HCT116 (cell line): ENCODE results near the gene FCN1. TPM values are rescaled to one million over a fixed set of nuclear protein-coding genes. Genes with fewer than 3 reads are reported as not detected.

Experiments used
- ATAC-seq: fragments of 200-7000 bp; cut with Tn5 transposase; 2 replicates; pipeline ENCODE4 v1.9.1; 2020; ENCODE audit warnings: mild to moderate bottlenecking, moderate library complexity
- BruUV-seq: library from RNA; stranded (reverse); fragments of 400-500 nt; replicated peaks from 2 replicates; lab custom pipeline; 2021; lab: Mats Ljungman, UMichigan
- CTCF ChIA-PET: fragments of 300-600 bp; sonication (Branson Sonifier 250); formaldehyde crosslinking; loops from one replicate; lab custom pipeline; 2021; ENCODE audit warnings: antibody characterized with exemption; lab: Charles Lee
- POLR2A ChIA-PET: fragments of 300-600, 350-600 bp; sonication (Branson Sonifier 250); formaldehyde crosslinking; loops from one replicate; lab custom pipeline; 2021; ENCODE audit warnings: antibody characterized with exemption; lab: Charles Lee
- RAD21 ChIA-PET, 2 experiments: fragments of 300-600 bp; sonication (Branson Sonifier 250); formaldehyde crosslinking; loops; one replicate each; lab custom pipeline; 2023; ENCODE audit warnings: low total read pairs in 2 of 2; ENCODE audit not compliant: uncharacterized antibody in 2 of 2, unreplicated experiment in 2 of 2, low non-redundant PET in 1 of 2; lab: Charles Lee
- DNase-seq: peaks from one replicate; pipeline ENCODE4 v3.0.0-alpha.2; 2010; ENCODE audit warnings: low read depth, low spot score
- H2AFZ ChIP-seq: fragments of 200-600 bp; shearing (Covaris generic), sonication (generic); 2 replicates; pipeline ENCODE4 v1.6.1; 2017; ENCODE audit warnings: low read depth, mixed run types, mixed read lengths, antibody characterized with exemption, low read length; ENCODE audit not compliant: poor library complexity, severe bottlenecking
- H3K27ac ChIP-seq: 2 replicates; pipeline ENCODE4 v1.5.1; 2012; ENCODE audit warnings: low read depth, low read length
- H3K27me3 ChIP-seq: fragments of 200-600 bp; sonication (generic); 2 replicates; pipeline ENCODE4 v1.6.1; 2016; ENCODE audit warnings: mixed run types, low read length, mixed read lengths; ENCODE audit not compliant: insufficient read depth
- H3K36me3 ChIP-seq, 2 experiments: fragments of 200-500 bp in 1 of 2; fragments of 200-600 bp in 1 of 2; sonication (Bioruptor generic) in 1 of 2; sonication (generic) in 1 of 2; 2 replicates each; pipeline versions ENCODE4 v1.5.1 to v1.6.1; 2014 to 2016; ENCODE audit warnings: low read length in 2 of 2, inconsistent platforms in 1 of 2, mixed read lengths in 1 of 2, mixed run types in 1 of 2; ENCODE audit not compliant: insufficient read depth in 2 of 2, control insufficient read depth in 1 of 2
- H3K4me1 ChIP-seq, 2 experiments: fragments of 200-600 bp in 1 of 2; sonication (generic) in 1 of 2; 2 replicates each; pipeline versions ENCODE4 v1.5.1 to v1.6.1; 2012 to 2017; ENCODE audit warnings: low read length in 2 of 2, inconsistent platforms in 1 of 2, mild to moderate bottlenecking in 1 of 2, mixed read lengths in 1 of 2, mixed run types in 1 of 2, moderate library complexity in 1 of 2; ENCODE audit not compliant: insufficient read depth in 2 of 2, control insufficient read depth in 1 of 2
- H3K4me2 ChIP-seq: fragments of 200-600 bp; sonication (generic); 2 replicates; pipeline ENCODE4 v1.6.1; 2017; ENCODE audit warnings: mixed run types, low read length, mixed read lengths
- H3K4me3 ChIP-seq, 2 experiments: fragments of 200-600 bp in 1 of 2; sonication (generic) in 1 of 2; replicated peaks in 1 of 2; 2 replicates each; pipeline ENCODE4 v1.5.1; 2011 to 2016; ENCODE audit warnings: low read length in 2 of 2, control low read depth in 1 of 2, low read depth in 1 of 2, mild to moderate bottlenecking in 1 of 2, mixed read lengths in 1 of 2, mixed run types in 1 of 2
- H3K79me2 ChIP-seq: fragments of 200-600 bp; sonication (generic); 2 replicates; pipeline ENCODE4 v1.6.1; 2017; ENCODE audit warnings: mild to moderate bottlenecking, mixed run types, low read length, moderate library complexity, mixed read lengths; ENCODE audit not compliant: insufficient read depth
- H3K9ac ChIP-seq: fragments of 200-600 bp; sonication (generic); 2 replicates; pipeline ENCODE4 v1.6.1; 2016; ENCODE audit warnings: low read length, mixed read lengths
- H3K9me2 ChIP-seq: fragments of 200-600 bp; sonication (generic), shearing (Covaris generic); 2 replicates; pipeline ENCODE4 v1.6.1; 2017; ENCODE audit warnings: mixed run types, mild to moderate bottlenecking, moderate library complexity; ENCODE audit not compliant: insufficient read depth
- H3K9me3 ChIP-seq, 2 experiments: fragments of 200-500 bp in 1 of 2; fragments of 200-600 bp in 1 of 2; sonication (Bioruptor generic) in 1 of 2; sonication (generic) in 1 of 2; 2 replicates each; pipeline ENCODE4 v1.6.1; 2014 to 2017; ENCODE audit warnings: low read length in 2 of 2, mixed read lengths in 2 of 2, inconsistent platforms in 1 of 2, low read depth in 1 of 2, mild to moderate bottlenecking in 1 of 2, mixed run types in 1 of 2, moderate library complexity in 1 of 2; ENCODE audit not compliant: control insufficient read depth in 1 of 2, insufficient read depth in 1 of 2
- H4K20me1 ChIP-seq: fragments of 200-600 bp; sonication (generic), shearing (Covaris generic); 2 replicates; pipeline ENCODE4 v1.6.1; 2017; ENCODE audit warnings: mixed run types, mild to moderate bottlenecking, moderate library complexity; ENCODE audit not compliant: insufficient read depth
- CBX3 ChIP-seq: IDR thresholded peaks from 2 replicates; pipeline ENCODE4 v1.6.1; 2012; ENCODE audit warnings: low read depth
- CEBPB ChIP-seq: IDR thresholded peaks from 2 replicates; pipeline ENCODE4 v1.6.1; 2012; ENCODE audit warnings: low read depth
- EZH2 ChIP-seq: fragments of 200-600 bp; sonication (generic); IDR thresholded peaks from 2 replicates; pipeline ENCODE4 v1.6.1; 2017; ENCODE audit warnings: antibody characterized with exemption, mixed run types
- EZH2phosphoT487 ChIP-seq: fragments of 200-600 bp; IDR thresholded peaks from 2 replicates; pipeline ENCODE4 v1.6.1; 2018; ENCODE audit warnings: antibody characterized with exemption, borderline replicate concordance
- FOSL1 ChIP-seq: IDR thresholded peaks from 2 replicates; pipeline ENCODE4 v1.6.1; 2012; ENCODE audit warnings: low read depth
- POLR2A ChIP-seq: IDR thresholded peaks from 2 replicates; pipeline ENCODE4 v1.7.0; 2011; ENCODE audit warnings: borderline replicate concordance; ENCODE audit not compliant: insufficient read depth, insufficient read length; ENCODE audit errors: extremely low read depth
- RAD21 ChIP-seq: IDR thresholded peaks from 2 replicates; pipeline ENCODE4 v1.6.1; 2012; ENCODE audit warnings: low read depth, mild to moderate bottlenecking
- SIN3A ChIP-seq: IDR thresholded peaks from 2 replicates; pipeline ENCODE4 v1.6.1; 2012; ENCODE audit warnings: low read depth
- SP1 ChIP-seq: IDR thresholded peaks from 2 replicates; pipeline ENCODE4 v1.6.1; 2012; ENCODE audit warnings: low read depth
- ZFX ChIP-seq: fragments of 450-650 bp; IDR thresholded peaks from 2 replicates; pipeline ENCODE4 v1.6.1; 2017
- intact Hi-C: fragments of 100-400 bp; cut with micrococcal nuclease; formaldehyde crosslinking; loops from 2 replicates; pipeline ENCODE4 v1.10.0; 2022
- total RNA-seq: library from RNA; stranded (reverse); gene quantifications from one replicate; pipeline ENCODE4 v1.2.1, GENCODE V29; 2021; ENCODE audit not compliant: unreplicated experiment
- TF ChIP-seq, protein P1 (sequence below): IDR thresholded peaks from 2 replicates; pipeline ENCODE4 v1.6.1; 2011; ENCODE audit warnings: mild to moderate bottlenecking, low read length, moderate library complexity; ENCODE audit not compliant: insufficient replicate concordance; ENCODE audit errors: extremely low read depth
- TF ChIP-seq, protein P2 (sequence below): IDR thresholded peaks from 2 replicates; pipeline ENCODE4 v1.6.1; 2012; ENCODE audit warnings: low read depth
- TF ChIP-seq, protein P3 (sequence below): IDR thresholded peaks from 2 replicates; pipeline ENCODE4 v1.6.1; 2012

FCN1 gene
- total RNA-seq, 1 experiment from 2014 or later: not detected

DNA sequence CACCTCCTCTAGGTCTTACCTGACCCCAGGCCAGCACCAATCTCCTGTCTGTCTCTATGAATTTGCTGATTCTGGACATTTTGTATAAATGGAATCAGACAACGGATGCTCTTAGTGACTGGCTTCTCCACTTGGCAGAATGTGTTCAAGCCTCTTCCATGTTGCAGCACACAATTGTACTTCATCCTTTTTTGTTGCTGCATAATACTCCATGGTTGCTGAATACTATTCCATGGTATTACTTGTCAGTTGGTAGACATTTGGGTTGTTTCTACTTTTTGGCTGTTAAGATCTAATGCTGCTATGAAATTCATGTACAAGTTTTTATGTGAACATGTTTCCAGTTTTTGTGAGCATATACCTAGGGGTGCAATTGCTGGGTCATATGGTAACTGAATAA lies 34.3 kb upstream of the FCN1 start:
- POLR2A ChIA-PET: no interaction called here
- RAD21 ChIA-PET: no interaction called here
- Histone ChIP-seq H3K9ac (no peak overlapping the region), H3K36me3 (no peaks in the 10 kb centered on the region), H3K4me2 (no peak overlapping the region), H3K4me1 (no peaks in the 10 kb centered on the region), H3K79me2 (no peaks in the 10 kb centered on the region), H4K20me1 (no peaks in the 10 kb centered on the region), H3K27me3 (peaks cover 23% of the 10 kb centered on the region), H3K27ac (no peak overlapping the region), H3K9me3 (no peaks in the 10 kb centered on the region), H3K4me3 (no peak overlapping the region), H3K9me2 (no peaks in the 10 kb centered on the region), H2AFZ (no peak overlapping the region)
- TF ChIP-seq EZH2phosphoT487 (no peak), ZFX (no peak), CBX3 (no peak), RAD21 (no peak), SIN3A (no peak), SP1 (no peak), POLR2A (no peak), CEBPB (no peak), FOSL1 (no peak), EZH2 (no peak)
- TF ChIP-seq, protein P1, sequence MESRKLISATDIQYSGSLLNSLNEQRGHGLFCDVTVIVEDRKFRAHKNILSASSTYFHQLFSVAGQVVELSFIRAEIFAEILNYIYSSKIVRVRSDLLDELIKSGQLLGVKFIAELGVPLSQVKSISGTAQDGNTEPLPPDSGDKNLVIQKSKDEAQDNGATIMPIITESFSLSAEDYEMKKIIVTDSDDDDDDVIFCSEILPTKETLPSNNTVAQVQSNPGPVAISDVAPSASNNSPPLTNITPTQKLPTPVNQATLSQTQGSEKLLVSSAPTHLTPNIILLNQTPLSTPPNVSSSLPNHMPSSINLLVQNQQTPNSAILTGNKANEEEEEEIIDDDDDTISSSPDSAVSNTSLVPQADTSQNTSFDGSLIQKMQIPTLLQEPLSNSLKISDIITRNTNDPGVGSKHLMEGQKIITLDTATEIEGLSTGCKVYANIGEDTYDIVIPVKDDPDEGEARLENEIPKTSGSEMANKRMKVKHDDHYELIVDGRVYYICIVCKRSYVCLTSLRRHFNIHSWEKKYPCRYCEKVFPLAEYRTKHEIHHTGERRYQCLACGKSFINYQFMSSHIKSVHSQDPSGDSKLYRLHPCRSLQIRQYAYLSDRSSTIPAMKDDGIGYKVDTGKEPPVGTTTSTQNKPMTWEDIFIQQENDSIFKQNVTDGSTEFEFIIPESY: no peak
- TF ChIP-seq, protein P2, sequence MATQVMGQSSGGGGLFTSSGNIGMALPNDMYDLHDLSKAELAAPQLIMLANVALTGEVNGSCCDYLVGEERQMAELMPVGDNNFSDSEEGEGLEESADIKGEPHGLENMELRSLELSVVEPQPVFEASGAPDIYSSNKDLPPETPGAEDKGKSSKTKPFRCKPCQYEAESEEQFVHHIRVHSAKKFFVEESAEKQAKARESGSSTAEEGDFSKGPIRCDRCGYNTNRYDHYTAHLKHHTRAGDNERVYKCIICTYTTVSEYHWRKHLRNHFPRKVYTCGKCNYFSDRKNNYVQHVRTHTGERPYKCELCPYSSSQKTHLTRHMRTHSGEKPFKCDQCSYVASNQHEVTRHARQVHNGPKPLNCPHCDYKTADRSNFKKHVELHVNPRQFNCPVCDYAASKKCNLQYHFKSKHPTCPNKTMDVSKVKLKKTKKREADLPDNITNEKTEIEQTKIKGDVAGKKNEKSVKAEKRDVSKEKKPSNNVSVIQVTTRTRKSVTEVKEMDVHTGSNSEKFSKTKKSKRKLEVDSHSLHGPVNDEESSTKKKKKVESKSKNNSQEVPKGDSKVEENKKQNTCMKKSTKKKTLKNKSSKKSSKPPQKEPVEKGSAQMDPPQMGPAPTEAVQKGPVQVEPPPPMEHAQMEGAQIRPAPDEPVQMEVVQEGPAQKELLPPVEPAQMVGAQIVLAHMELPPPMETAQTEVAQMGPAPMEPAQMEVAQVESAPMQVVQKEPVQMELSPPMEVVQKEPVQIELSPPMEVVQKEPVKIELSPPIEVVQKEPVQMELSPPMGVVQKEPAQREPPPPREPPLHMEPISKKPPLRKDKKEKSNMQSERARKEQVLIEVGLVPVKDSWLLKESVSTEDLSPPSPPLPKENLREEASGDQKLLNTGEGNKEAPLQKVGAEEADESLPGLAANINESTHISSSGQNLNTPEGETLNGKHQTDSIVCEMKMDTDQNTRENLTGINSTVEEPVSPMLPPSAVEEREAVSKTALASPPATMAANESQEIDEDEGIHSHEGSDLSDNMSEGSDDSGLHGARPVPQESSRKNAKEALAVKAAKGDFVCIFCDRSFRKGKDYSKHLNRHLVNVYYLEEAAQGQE: no peak
- TF ChIP-seq, protein P3, sequence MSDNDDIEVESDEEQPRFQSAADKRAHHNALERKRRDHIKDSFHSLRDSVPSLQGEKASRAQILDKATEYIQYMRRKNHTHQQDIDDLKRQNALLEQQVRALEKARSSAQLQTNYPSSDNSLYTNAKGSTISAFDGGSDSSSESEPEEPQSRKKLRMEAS: no peak
- intact Hi-C loops: no loop called here
- CTCF ChIA-PET: no interaction called here
- BruUV-seq: no TSS peak
- no peak for ATAC-seq
- no peak for DNase-seq
